DMS79 treated with DMSO at 0.1 percent for 48 hours (cell line): ENCODE measurements around the gene TCF23.
A peak's percentile ranks its signal among the peaks of the same experiment; 100 is the strongest.

ENCODE experiments used
- DNase-seq: peaks from one replicate; lab custom pipeline; 2025; lab: John Stamatoyannopoulos, UW

Gene TCF23

DNA sequence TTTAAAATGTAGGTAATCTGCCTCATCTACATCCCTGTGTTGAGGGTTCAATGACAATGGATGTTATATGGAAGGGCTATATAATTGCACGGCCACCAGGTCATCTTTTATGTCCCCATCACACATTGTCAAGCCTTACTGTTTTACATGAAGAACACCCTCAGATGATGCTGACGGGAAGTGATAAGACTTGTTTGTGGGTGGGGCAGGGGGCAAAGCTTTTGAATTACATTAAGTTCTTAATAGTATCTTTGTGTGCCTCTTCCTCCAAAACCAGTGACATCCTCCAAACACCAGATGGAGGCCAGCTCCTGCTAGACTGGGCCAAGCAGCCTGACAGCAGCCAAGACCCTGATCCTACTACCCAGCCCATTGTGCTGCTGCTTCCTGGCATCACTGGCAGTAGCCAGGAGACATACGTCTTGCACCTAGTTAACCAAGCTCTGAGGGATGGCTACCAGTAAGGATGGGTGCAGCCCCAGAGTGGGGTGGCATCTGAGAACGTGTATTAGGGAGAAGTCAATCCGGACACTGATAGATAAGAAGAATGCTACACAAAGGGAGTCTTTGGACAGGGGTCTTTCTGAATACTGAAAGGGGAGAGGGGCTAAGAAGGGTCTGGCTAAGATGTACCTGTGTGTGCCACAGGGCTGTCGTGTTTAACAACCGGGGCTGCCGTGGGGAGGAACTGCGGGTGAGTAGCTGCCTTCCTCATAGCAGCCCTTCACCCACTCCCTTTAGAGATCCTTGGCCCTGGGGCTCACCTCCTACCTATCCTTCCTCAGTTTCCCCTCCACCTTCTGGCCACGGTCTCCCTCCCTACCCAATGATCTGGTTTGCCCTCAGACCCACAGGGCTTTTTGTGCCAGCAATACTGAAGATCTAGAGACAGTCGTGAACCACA lies 19.9 kb upstream of the TCF23 start:
- no peak for DNase-seq

- no peak for DNase-seq
Observed at GRCh38 chr2:27130396-27130795, 18.4 kb upstream of the TCF23 start.

GRCh38 chr2:27131429-27131828 lies 17.4 kb upstream of the TCF23 start:
- no peak for DNase-seq

- no peak for DNase-seq
Observed at GRCh38 chr2:27133195-27133875, 15.5 kb upstream of the TCF23 start.

- DNase-seq, result peak; percentile 96
Observed at GRCh38 chr2:27133905-27134780, 14.7 kb upstream of the TCF23 start, which contains the start of gene PREB. Gene PREB (minus strand): TSS chr2:27134636. CDS start chr2:27134421, 215 bp downstream.

DNA sequence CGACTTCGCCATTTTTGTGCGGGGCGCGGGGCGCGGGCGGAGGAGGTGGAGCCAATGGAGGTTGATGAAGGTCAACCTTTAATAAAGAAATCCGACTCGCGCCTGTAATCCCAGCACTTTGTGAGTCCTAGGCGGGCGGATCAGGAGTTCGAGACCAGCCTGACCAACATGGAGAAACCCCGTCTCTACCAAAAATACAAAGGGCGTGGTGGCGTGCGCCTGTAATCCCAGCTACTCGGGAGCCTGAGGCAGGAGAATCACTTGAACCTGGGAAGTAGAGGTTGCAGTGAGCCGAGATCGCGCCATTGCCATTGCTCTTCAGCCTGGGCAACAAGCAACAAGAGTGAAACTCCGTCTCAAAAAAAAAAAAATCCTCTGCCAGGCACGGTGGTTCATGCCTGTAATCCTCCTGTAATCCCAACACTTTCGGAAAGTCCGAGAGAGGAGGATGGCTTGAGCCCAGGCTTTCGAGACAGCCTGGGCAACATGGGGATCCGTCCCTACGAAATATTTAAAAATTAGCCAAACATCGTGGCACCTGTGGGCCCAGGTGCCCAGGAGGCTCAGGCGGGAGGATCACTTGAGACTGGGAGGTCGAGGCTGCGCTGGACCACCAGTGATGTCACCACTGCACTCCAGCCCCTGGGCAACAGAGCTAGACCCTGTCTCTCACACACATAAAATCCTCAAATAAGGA lies 13.9 kb upstream of the TCF23 start:
- no peak for DNase-seq

GRCh38 chr2:27135478-27135955 lies 13.3 kb upstream of the TCF23 start:
- no peak for DNase-seq

DNA sequence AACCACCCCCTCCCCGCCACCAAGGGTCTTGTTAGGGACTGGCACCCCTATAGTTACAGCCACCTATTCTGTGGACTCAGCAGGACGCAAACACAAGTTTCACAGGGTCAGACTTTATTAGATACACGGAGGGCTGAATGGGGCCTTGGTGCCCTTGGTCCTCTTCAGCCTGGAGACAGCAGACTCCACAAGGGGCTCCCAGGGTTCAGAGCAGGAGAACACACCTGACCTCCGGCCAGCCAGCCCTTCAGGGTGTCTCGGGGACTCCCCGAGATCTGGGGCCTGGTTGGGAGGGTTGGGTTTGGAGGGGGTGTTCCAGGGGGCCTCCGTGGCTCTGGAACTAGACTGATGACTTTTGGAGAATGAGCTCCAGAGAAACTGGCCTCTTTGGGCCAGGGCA lies 12.1 kb upstream of the TCF23 start:
- no peak for DNase-seq

- no peak for DNase-seq
Observed at GRCh38 chr2:27137322-27137935, 11.4 kb upstream of the TCF23 start.

DNA sequence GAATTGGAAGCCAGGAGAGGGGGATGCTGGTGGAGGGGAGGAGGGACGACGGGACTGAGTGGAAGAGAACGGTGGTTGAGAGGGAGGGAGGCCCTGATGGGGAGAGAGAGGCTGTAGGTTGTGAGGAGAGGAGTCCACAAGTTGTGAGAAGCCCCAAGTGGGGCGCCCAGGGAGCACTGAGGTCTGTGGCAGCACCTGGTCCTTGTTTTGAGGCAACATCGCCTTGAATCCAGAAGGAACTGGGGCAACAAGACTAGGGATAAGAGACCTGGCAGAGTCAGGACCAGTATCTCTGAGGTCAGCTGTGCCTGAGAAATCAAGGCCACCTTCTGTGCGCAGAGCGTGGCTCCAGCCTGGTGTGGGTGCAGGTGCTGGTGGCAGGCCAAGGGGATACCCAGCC lies 10.7 kb upstream of the TCF23 start:
- no peak for DNase-seq

- no peak for DNase-seq
Observed at GRCh38 chr2:27139310-27139709, 9.5 kb upstream of the TCF23 start, which contains the start of gene PRR30. Gene PRR30 (minus strand): TSS chr2:27139410. CDS start chr2:27138329, 1,081 bp downstream.

DNA sequence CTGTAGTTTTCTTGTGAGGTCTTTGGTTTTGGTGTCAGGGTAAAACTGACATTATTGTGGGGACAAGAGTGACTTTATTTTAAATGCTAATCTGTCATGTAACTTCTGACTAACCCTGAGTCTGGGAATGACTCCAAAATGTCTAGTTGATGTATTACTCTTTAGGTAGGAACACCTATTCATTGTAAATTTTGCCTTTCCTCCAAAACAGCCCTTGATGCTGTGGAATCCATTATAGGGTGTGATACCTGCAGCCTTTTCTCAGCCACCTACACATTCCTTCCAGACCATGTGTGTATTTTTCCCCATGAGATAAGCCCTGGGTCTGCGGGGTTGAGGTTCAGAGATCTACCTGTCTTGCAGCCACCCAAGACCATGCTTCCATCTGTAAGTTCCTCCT lies 5.5 kb upstream of the TCF23 start:
- DNase-seq, result no peak

DNA sequence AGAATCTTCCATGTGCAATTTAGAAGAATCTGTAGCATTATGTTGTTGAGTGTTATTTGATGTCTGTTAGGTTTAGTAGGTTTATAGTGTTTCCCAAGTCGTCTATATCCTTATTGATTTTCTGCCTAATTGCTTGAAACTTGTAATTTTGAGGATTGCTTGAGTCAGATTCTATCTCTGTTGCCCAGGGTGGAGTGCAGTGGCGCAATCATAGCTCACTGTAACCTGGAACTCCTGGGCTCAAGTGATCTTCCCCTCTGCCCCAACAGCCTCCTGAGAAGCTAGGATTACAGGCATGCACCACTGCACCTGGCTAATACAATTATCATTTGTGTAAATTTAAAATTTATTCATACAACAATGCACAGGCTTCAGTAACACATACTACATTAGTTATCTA lies 3.1 kb upstream of the TCF23 start:
- DNase-seq, result no peak

DNA sequence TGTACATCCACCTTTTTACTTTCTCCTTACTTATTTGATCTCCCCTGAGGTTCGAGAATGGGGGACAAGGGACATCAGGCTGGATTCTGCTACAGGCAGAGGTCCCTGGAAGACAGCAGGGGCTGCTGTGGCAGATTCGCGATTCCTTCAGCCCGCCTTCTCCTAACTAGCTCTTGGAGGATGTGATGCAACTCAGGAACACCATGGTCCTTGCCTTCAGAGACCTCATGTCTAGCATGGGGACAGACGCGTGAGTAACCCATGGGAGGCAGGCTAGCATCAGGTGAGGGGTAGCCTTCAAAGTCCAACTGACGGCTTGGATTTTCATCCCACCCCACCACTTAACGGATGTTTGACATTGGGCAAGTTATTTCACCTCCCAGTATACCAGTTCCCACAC lies 869 bp upstream of the TCF23 start:
- DNase-seq, result no peak

- DNase-seq, result no peak
Observed at GRCh38 chr2:27149570-27150405, 984 bp downstream of the TCF23 start.

DNA sequence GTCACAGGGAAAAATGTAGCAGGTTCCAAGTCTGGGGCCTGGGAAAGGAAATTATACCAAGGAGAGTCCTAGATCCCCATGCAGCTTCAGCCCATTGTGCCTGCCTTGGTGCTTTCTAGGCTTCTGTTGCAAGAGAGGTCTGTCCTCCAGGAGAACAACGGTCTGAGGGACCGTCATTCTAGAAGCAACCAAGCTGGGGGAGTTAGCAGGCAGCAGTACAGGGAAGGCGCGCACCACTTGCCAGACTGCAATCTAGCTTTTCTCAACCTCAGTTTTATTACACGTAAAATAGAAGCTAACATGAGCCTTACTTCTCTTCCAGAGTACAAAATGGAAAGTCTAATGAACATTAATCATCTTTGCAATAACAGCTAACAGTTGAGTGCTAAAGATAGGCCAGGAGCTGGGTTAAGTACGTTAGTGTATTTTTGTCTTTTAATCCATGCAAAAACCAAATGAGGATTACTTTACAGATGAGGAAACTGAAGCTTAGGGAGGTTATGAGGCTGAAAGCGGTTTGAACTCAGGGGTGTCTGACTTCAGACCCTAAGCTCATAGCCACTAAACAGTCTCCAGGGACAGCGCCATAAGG lies 1.9 kb downstream of the TCF23 start:
- no peak for DNase-seq

DNA sequence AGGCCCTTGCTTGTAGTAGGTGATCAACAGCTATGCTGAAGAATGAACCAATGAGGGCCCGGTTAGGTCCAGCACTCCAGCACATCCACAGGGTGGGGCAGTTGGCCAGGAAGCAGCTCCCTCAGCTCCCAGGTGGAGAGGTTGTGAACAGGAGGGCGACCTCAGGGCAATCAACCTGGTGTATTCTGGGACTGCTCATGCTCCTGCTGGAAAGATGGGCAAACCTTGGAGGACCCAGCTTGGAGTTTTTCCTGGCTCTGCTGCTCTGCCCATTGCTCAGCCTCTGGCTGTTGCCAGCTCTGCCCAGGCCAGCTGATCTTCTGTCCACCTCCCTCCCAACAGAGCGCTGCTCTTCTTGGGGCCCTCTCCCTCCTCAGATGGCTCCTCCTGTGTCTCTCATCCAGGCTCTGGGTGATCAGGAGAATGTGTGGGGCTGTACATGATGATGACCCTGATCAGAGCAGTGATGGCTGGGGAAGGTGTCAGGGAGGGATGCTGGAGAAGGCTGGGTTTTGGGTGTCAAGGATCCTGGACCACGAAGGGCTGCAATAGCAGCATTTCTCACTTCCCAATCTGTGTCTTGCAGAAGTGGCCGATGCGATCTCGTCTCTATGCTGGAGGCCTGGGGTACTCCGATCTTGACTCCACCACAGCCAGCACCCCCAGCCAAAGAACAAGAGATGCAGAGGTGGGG lies 3.4 kb downstream of the TCF23 start:
- DNase-seq, result no peak

- no peak for DNase-seq
Observed at GRCh38 chr2:27152796-27153464, 4.1 kb downstream of the TCF23 start.
